HCT116 (cell line): Measurements from ENCODE around the gene TP53.

ENCODE experiments used
- CEBPB ChIP-seq: IDR thresholded peaks from 2 replicates; pipeline ENCODE4 v1.6.1; 2012; ENCODE audit warnings: low read depth
- ELF1 ChIP-seq: IDR thresholded peaks from 2 replicates; pipeline ENCODE4 v1.6.1; 2012; ENCODE audit warnings: low read depth, borderline replicate concordance
- EZH2 ChIP-seq: fragments of 200-600 bp; sonication (generic); IDR thresholded peaks from 2 replicates; pipeline ENCODE4 v1.6.1; 2017; ENCODE audit warnings: antibody characterized with exemption, mixed run types
- EZH2phosphoT487 ChIP-seq: fragments of 200-600 bp; IDR thresholded peaks from 2 replicates; pipeline ENCODE4 v1.6.1; 2018; ENCODE audit warnings: antibody characterized with exemption, borderline replicate concordance
- POLR2A ChIP-seq: IDR thresholded peaks from 2 replicates; pipeline ENCODE4 v1.7.0; 2011; ENCODE audit warnings: borderline replicate concordance; ENCODE audit not compliant: insufficient read depth, insufficient read length; ENCODE audit errors: extremely low read depth
- POLR2AphosphoS5 ChIP-seq: IDR thresholded peaks from 2 replicates; pipeline ENCODE4 v1.6.1; 2011; ENCODE audit warnings: mild to moderate bottlenecking, low read depth, low read length, moderate library complexity
- RAD21 ChIP-seq: IDR thresholded peaks from 2 replicates; pipeline ENCODE4 v1.6.1; 2012; ENCODE audit warnings: low read depth, mild to moderate bottlenecking
- SP1 ChIP-seq: IDR thresholded peaks from 2 replicates; pipeline ENCODE4 v1.6.1; 2012; ENCODE audit warnings: low read depth
- SRF ChIP-seq: IDR thresholded peaks from 2 replicates; pipeline ENCODE4 v1.6.1; 2012; ENCODE audit warnings: low read depth
- YY1 ChIP-seq: IDR thresholded peaks from 2 replicates; pipeline ENCODE4 v1.6.1; 2011; ENCODE audit warnings: low read length, low read depth, moderate library complexity, mild to moderate bottlenecking; ENCODE audit not compliant: insufficient replicate concordance; ENCODE audit errors: extremely low read depth
- ZBTB33 ChIP-seq: IDR thresholded peaks from 2 replicates; pipeline ENCODE4 v1.6.1; 2011; ENCODE audit warnings: mild to moderate bottlenecking, low read length, moderate library complexity; ENCODE audit not compliant: insufficient replicate concordance; ENCODE audit errors: extremely low read depth
- TF ChIP-seq, protein P1 (sequence below), 3 experiments: fragments of 200-600 bp in 1 of 3; sonication (generic) in 1 of 3; IDR thresholded peaks in 2 of 3; conservative IDR thresholded peaks in 1 of 3; 2 replicates each; pipeline ENCODE4 v1.5.1; 2012 to 2017; ENCODE audit warnings: low read depth in 2 of 3, low read length in 2 of 3, antibody characterized with exemption in 1 of 3, borderline replicate concordance in 1 of 3, control low read depth in 1 of 3, mild to moderate bottlenecking in 1 of 3, mixed read lengths in 1 of 3, mixed run types in 1 of 3, moderate library complexity in 1 of 3; ENCODE audit not compliant: insufficient read depth in 1 of 3
- TF ChIP-seq, protein P2 (sequence below): IDR thresholded peaks from 2 replicates; pipeline ENCODE4 v1.6.1; 2012
- TF ChIP-seq, protein P3 (sequence below): IDR thresholded peaks from 2 replicates; pipeline ENCODE4 v1.6.1; 2012

- no peak for TF ChIP-seq ZBTB33
- TF ChIP-seq, protein P1, sequence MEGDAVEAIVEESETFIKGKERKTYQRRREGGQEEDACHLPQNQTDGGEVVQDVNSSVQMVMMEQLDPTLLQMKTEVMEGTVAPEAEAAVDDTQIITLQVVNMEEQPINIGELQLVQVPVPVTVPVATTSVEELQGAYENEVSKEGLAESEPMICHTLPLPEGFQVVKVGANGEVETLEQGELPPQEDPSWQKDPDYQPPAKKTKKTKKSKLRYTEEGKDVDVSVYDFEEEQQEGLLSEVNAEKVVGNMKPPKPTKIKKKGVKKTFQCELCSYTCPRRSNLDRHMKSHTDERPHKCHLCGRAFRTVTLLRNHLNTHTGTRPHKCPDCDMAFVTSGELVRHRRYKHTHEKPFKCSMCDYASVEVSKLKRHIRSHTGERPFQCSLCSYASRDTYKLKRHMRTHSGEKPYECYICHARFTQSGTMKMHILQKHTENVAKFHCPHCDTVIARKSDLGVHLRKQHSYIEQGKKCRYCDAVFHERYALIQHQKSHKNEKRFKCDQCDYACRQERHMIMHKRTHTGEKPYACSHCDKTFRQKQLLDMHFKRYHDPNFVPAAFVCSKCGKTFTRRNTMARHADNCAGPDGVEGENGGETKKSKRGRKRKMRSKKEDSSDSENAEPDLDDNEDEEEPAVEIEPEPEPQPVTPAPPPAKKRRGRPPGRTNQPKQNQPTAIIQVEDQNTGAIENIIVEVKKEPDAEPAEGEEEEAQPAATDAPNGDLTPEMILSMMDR (IDR thresholded peaks at IDR 0.05 in 2 of 3, conservative IDR thresholded peaks at IDR 0.05 in 1 of 3; ENCODE audit: borderline replicate concordance in 1 of 3, insufficient read depth in 1 of 3, low read depth in 2 of 3, low read length in 2 of 3): no peak
- no peak for TF ChIP-seq SP1
- TF ChIP-seq, protein P2, sequence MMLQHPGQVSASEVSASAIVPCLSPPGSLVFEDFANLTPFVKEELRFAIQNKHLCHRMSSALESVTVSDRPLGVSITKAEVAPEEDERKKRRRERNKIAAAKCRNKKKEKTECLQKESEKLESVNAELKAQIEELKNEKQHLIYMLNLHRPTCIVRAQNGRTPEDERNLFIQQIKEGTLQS: no peak
- no peak for TF ChIP-seq POLR2A
- no peak for TF ChIP-seq RAD21
- no peak for TF ChIP-seq SRF
- TF ChIP-seq EZH2phosphoT487: no peak
- no peak for TF ChIP-seq POLR2AphosphoS5
- no peak for TF ChIP-seq EZH2
- no peak for TF ChIP-seq YY1
- TF ChIP-seq, protein P3, sequence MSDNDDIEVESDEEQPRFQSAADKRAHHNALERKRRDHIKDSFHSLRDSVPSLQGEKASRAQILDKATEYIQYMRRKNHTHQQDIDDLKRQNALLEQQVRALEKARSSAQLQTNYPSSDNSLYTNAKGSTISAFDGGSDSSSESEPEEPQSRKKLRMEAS: no peak
- no peak for TF ChIP-seq CEBPB
- no peak for TF ChIP-seq ELF1
Measured at GRCh38 chr17:7721612-7722011, 34.3 kb upstream of the TP53 start.
